Karpas-422 (cell line): Measurements from ENCODE around the gene L3MBTL4. TPM values are rescaled to one million over a fixed set of nuclear protein-coding genes. Genes with fewer than 3 reads are reported as not detected.
A peak's percentile ranks its signal among the peaks of the same experiment; 100 is the strongest.

Experiments used
- DNase-seq: peaks from one replicate; pipeline ENCODE4 v3.0.0-alpha.2; 2015
- H2AFZ ChIP-seq: fragments of 200-600 bp; sonication (generic); 2 replicates; pipeline ENCODE4 v1.6.1; 2014; ENCODE audit warnings: antibody characterized with exemption, low read length, mixed read lengths
- H3K27ac ChIP-seq: fragments of 200-600 bp; sonication (generic); 2 replicates; pipeline ENCODE4 v1.5.1; 2014; ENCODE audit warnings: mild to moderate bottlenecking, low read length, moderate library complexity
- H3K27me3 ChIP-seq: fragments of 200-600 bp; sonication (generic); 2 replicates; pipeline ENCODE4 v1.6.1; 2014; ENCODE audit warnings: low read length, mixed read lengths
- H3K36me3 ChIP-seq: fragments of 200-600 bp; sonication (generic); 2 replicates; pipeline ENCODE4 v1.6.1; 2014; ENCODE audit warnings: low read length, mixed read lengths; ENCODE audit not compliant: insufficient read depth
- H3K4me1 ChIP-seq: fragments of 200-600 bp; sonication (generic); 2 replicates; pipeline ENCODE4 v1.6.1; 2014; ENCODE audit warnings: mild to moderate bottlenecking, low read length, mixed read lengths
- H3K4me2 ChIP-seq: fragments of 200-600 bp; sonication (generic); 2 replicates; pipeline ENCODE4 v1.6.1; 2014; ENCODE audit warnings: low read length, low read depth, mild to moderate bottlenecking; ENCODE audit not compliant: poor library complexity, severe bottlenecking
- H3K4me3 ChIP-seq: fragments of 200-600 bp; sonication (generic); 2 replicates; pipeline ENCODE4 v1.5.1; 2014; ENCODE audit warnings: mild to moderate bottlenecking, antibody characterized with exemption, low read length, mixed read lengths
- H3K79me2 ChIP-seq: fragments of 200-600 bp; sonication (generic); 2 replicates; pipeline ENCODE4 v1.6.1; 2014; ENCODE audit warnings: mild to moderate bottlenecking, low read length, mixed read lengths
- H3K9ac ChIP-seq: fragments of 200-600 bp; sonication (generic); 2 replicates; pipeline ENCODE4 v1.6.0; 2014; ENCODE audit warnings: low read length
- H3K9me2 ChIP-seq: fragments of 200-600 bp; sonication (generic), shearing (Covaris generic); replicated peaks from 2 replicates; pipeline ENCODE4 v1.6.0; 2014; ENCODE audit warnings: mild to moderate bottlenecking, low read length, moderate library complexity; ENCODE audit not compliant: insufficient read depth
- H3K9me3 ChIP-seq: fragments of 300-700, 200-600 bp; sonication (generic); 2 replicates; pipeline ENCODE4 v1.6.1; 2014; ENCODE audit warnings: low read length, mixed read lengths
- H4K20me1 ChIP-seq: fragments of 200-600 bp; sonication (generic); 2 replicates; pipeline ENCODE4 v1.6.1; 2014; ENCODE audit warnings: mild to moderate bottlenecking, antibody characterized with exemption, low read length, low read depth; ENCODE audit not compliant: insufficient read depth
- total RNA-seq: library from RNA; depleted of rRNA; stranded (reverse); fragments of >200 nt; shearing (Covaris generic); gene quantifications from 2 replicates; pipeline ENCODE4 v1.2.3, GENCODE V29; 2014; ENCODE audit warnings: low replicate concordance

Gene L3MBTL4
- total RNA-seq, 1 experiment from 2014 or later, result 15.2 TPM

GRCh38 chr18:5987249-5987648 is 427.5 kb downstream of the L3MBTL4 start:
- no peak for DNase-seq
- no peaks in the 10 kb centered on the region for H3K36me3 ChIP-seq
- peaks cover 22% of the 10 kb centered on the region for H3K4me1 ChIP-seq
- H3K4me2 ChIP-seq, result peak overlapping the region; percentile 13
- no peaks in the 10 kb centered on the region for H4K20me1 ChIP-seq
- H2AFZ ChIP-seq, result no peak overlapping the region
- no peak overlapping the region for H3K4me3 ChIP-seq
- H3K9me2 ChIP-seq, result no peaks in the 10 kb centered on the region
- no peak overlapping the region for H3K27ac ChIP-seq
- H3K27me3 ChIP-seq, result no peaks in the 10 kb centered on the region
- H3K79me2 ChIP-seq, result no peaks in the 10 kb centered on the region
- no peak overlapping the region for H3K9ac ChIP-seq
- H3K9me3 ChIP-seq, result no peaks in the 10 kb centered on the region

- peaks cover 22% of the 10 kb centered on the region for H3K4me1 ChIP-seq
- H3K9me2 ChIP-seq, result no peaks in the 10 kb centered on the region
- no peaks in the 10 kb centered on the region for H3K27me3 ChIP-seq
- no peaks in the 10 kb centered on the region for H3K79me2 ChIP-seq
- peak overlapping the region; percentile 13 for H3K4me2 ChIP-seq
- H3K4me3 ChIP-seq, result no peak overlapping the region
- no peaks in the 10 kb centered on the region for H3K9me3 ChIP-seq
- H3K9ac ChIP-seq, result no peak overlapping the region
- no peak for DNase-seq
- no peak overlapping the region for H2AFZ ChIP-seq
- H4K20me1 ChIP-seq, result no peaks in the 10 kb centered on the region
- no peaks in the 10 kb centered on the region for H3K36me3 ChIP-seq
- H3K27ac ChIP-seq, result no peak overlapping the region
Measured at GRCh38 chr18:5986257-5986931, 428.3 kb downstream of the L3MBTL4 start.

- Histone ChIP-seq H3K27ac (no peak overlapping the region), H3K4me3 (no peak overlapping the region), H3K27me3 (no peaks in the 10 kb centered on the region), H3K4me1 (peaks cover 36% of the 10 kb centered on the region), H3K4me2 (no peak overlapping the region), H2AFZ (no peak overlapping the region), H3K79me2 (no peaks in the 10 kb centered on the region), H3K9me3 (no peaks in the 10 kb centered on the region), H3K9me2 (no peaks in the 10 kb centered on the region), H3K9ac (no peak overlapping the region), H3K36me3 (no peaks in the 10 kb centered on the region), H4K20me1 (no peaks in the 10 kb centered on the region)
- DNase-seq, result no peak
Measured at GRCh38 chr18:5984245-5984644, 430.5 kb downstream of the L3MBTL4 start.

- Histone ChIP-seq H3K27ac (no peak overlapping the region), H3K4me2 (no peak overlapping the region), H2AFZ (no peak overlapping the region), H3K36me3 (no peaks in the 10 kb centered on the region), H3K79me2 (no peaks in the 10 kb centered on the region), H3K4me1 (peaks cover 44% of the 10 kb centered on the region), H3K9me2 (no peaks in the 10 kb centered on the region), H3K9ac (no peak overlapping the region), H3K4me3 (no peak overlapping the region), H3K27me3 (no peaks in the 10 kb centered on the region), H4K20me1 (no peaks in the 10 kb centered on the region), H3K9me3 (no peaks in the 10 kb centered on the region)
- DNase-seq, result no peak
Measured at GRCh38 chr18:5983488-5983887, 431.2 kb downstream of the L3MBTL4 start.

GRCh38 chr18:5982332-5982731 is 432.4 kb downstream of the L3MBTL4 start:
- no peak overlapping the region for H3K9ac ChIP-seq
- peaks cover 53% of the 10 kb centered on the region for H3K4me1 ChIP-seq
- H3K27me3 ChIP-seq, result no peaks in the 10 kb centered on the region

GRCh38 chr18:5980721-5981120 is 434.0 kb downstream of the L3MBTL4 start:
- no peaks in the 10 kb centered on the region for H3K9me3 ChIP-seq
- H3K4me1 ChIP-seq, result peaks cover 58% of the 10 kb centered on the region

More at GRCh38 chr18:5982332-5982731, 432.4 kb downstream of the L3MBTL4 start:
- H3K4me2 ChIP-seq, result no peak overlapping the region
- H3K4me3 ChIP-seq, result no peak overlapping the region
- H2AFZ ChIP-seq, result 0 out of 2 replicates have a peak overlapping the region, but pooled peaks have one; percentile 12
- H3K27ac ChIP-seq, result no peak overlapping the region
- no peak for DNase-seq
- no peaks in the 10 kb centered on the region for H4K20me1 ChIP-seq
- no peaks in the 10 kb centered on the region for H3K79me2 ChIP-seq
- H3K36me3 ChIP-seq, result no peaks in the 10 kb centered on the region
- H3K9me2 ChIP-seq, result no peaks in the 10 kb centered on the region
- H3K9me3 ChIP-seq, result no peaks in the 10 kb centered on the region

GRCh38 chr18:5979971-5980457 is 434.7 kb downstream of the L3MBTL4 start:
- Histone ChIP-seq H3K36me3 (no peaks in the 10 kb centered on the region), H3K4me3 (no peak overlapping the region), H3K9ac (peak overlapping the region; percentile 4; the same call in 1 of the 2 replicates), H2AFZ (no peak overlapping the region; the same call in 1 of the 2 replicates), H4K20me1 (no peaks in the 10 kb centered on the region), H3K27me3 (no peaks in the 10 kb centered on the region), H3K9me3 (no peaks in the 10 kb centered on the region), H3K27ac (no peak overlapping the region), H3K79me2 (no peaks in the 10 kb centered on the region), H3K4me2 (no peak overlapping the region), H3K9me2 (no peaks in the 10 kb centered on the region), H3K4me1 (peaks cover 65% of the 10 kb centered on the region)
- no peak for DNase-seq

More at GRCh38 chr18:5980721-5981120, 434.0 kb downstream of the L3MBTL4 start:
- no peak overlapping the region for H3K27ac ChIP-seq
- H3K27me3 ChIP-seq, result no peaks in the 10 kb centered on the region
- no peak overlapping the region for H3K4me3 ChIP-seq
- H2AFZ ChIP-seq, result no peak overlapping the region
- no peaks in the 10 kb centered on the region for H3K9me2 ChIP-seq
- no peaks in the 10 kb centered on the region for H3K79me2 ChIP-seq
- DNase-seq, result no peak
- no peak overlapping the region for H3K9ac ChIP-seq
- H3K4me2 ChIP-seq, result no peak overlapping the region
- no peaks in the 10 kb centered on the region for H3K36me3 ChIP-seq
- H4K20me1 ChIP-seq, result no peaks in the 10 kb centered on the region

- Histone ChIP-seq H3K79me2 (no peaks in the 10 kb centered on the region), H3K36me3 (no peaks in the 10 kb centered on the region), H3K4me2 (no peak overlapping the region), H3K9me3 (no peaks in the 10 kb centered on the region), H3K9ac (peak overlapping the region; percentile 4; the same call in 1 of the 2 replicates), H3K4me1 (peaks cover 68% of the 10 kb centered on the region), H3K9me2 (no peaks in the 10 kb centered on the region), H2AFZ (no peak overlapping the region; the same call in 1 of the 2 replicates), H4K20me1 (no peaks in the 10 kb centered on the region), H3K27ac (no peak overlapping the region), H3K4me3 (no peak overlapping the region), H3K27me3 (no peaks in the 10 kb centered on the region)
- no peak for DNase-seq
Measured at GRCh38 chr18:5979176-5979888, 435.4 kb downstream of the L3MBTL4 start.
